ENCODE measurements around the gene C1QA. TPM values are rescaled to one million over a fixed set of nuclear protein-coding genes. Genes with fewer than 3 reads are reported as not detected.

C1QA gene
- total and polyA plus RNA-seq, 10 of the 15 experiments (the other 5 are each of a cell fraction or from before 2014, with no cell fraction given), result 0.59 TPM; not detected in 9

DNA sequence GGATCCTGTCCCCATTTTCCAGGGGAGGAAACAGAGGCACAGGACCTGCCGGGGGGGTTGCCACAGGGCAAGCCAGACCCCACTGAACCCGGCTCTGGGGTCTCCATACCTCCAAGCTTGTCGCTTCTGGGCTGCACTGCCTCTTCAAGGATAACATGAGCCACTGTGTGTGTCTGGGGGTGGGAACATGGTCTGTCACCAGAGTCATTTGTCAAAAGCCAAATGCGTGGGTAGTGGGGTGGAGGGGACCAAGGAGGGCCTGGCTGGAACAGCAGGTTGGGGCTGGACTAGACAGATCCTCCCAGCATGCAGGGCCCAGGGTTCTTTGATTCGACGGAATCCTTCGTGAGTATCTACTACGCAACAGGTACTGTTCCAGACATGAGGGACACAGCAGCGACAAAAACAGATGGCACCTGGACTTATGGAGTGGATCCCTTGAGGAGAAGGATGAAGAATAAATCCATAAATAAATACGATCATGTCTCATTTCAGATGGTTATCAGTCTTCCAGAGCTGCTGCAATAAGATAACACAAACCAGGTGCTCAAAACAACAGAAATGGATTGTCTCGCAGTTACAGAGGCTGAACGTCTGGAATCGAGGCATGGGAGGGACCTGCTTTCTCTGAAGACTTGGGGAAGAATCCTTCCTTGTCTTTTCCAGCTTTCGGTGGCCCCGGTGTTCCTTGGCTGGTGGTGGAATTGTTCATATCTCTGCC lies 45.3 kb downstream of the C1QA start:
- intact Hi-C loops (cut with micrococcal nuclease; ENCODE audit: unreplicated experiment), result no loop called here
- ChIA-PET POLR2A (no interaction called here), RAD21 (ENCODE audit: unreplicated experiment) (no interaction called here), SMC1A (ENCODE audit: uncharacterized antibody, unreplicated experiment) (no interaction called here), CTCF (no interaction called here)
- Histone ChIP-seq H3K79me2 (ENCODE audit: control insufficient read depth, insufficient read depth, low read length) (no peaks in the 10 kb centered on the region), H3K27ac (ENCODE audit: control insufficient read depth, insufficient read depth) (no peak overlapping the region), H3K9ac (ENCODE audit: control insufficient read depth, insufficient read depth, low read length) (no peak overlapping the region), H3K9me3 (replicated peaks; ENCODE audit: control insufficient read depth, insufficient read depth, low read length) (no peaks in the 10 kb centered on the region), H3K36me3 (ENCODE audit: control insufficient read depth in 2 of 2, insufficient read depth in 2 of 2, low read length in 1 of 2) (no peaks in the 10 kb centered on the region), H2AFZ (ENCODE audit: control insufficient read depth, low read depth, low read length) (no peak overlapping the region), H3K4me3 (no peak overlapping the region), H4K20me1 (ENCODE audit: control insufficient read depth, insufficient read depth) (no peaks in the 10 kb centered on the region), H3K4me2 (ENCODE audit: control insufficient read depth, insufficient read depth) (no peak overlapping the region), H3K4me1 (ENCODE audit: control insufficient read depth, insufficient read depth, low read length) (no peaks in the 10 kb centered on the region), H3K27me3 (replicated peaks in 1 of 2; ENCODE audit: control insufficient read depth in 2 of 2, insufficient read depth in 2 of 2, low read length in 1 of 2) (no peaks in the 10 kb centered on the region; a peak in 1 of 4 replicates)
- TF ChIP-seq ZNF622 (IDR thresholded peaks at IDR 0.05) (no peak), NFYA (IDR thresholded peaks at IDR 0.05; ENCODE audit: borderline replicate concordance, low read depth, low read length) (no peak), ZNF217 (IDR thresholded peaks at IDR 0.05) (no peak)
- TF ChIP-seq, protein P1, sequence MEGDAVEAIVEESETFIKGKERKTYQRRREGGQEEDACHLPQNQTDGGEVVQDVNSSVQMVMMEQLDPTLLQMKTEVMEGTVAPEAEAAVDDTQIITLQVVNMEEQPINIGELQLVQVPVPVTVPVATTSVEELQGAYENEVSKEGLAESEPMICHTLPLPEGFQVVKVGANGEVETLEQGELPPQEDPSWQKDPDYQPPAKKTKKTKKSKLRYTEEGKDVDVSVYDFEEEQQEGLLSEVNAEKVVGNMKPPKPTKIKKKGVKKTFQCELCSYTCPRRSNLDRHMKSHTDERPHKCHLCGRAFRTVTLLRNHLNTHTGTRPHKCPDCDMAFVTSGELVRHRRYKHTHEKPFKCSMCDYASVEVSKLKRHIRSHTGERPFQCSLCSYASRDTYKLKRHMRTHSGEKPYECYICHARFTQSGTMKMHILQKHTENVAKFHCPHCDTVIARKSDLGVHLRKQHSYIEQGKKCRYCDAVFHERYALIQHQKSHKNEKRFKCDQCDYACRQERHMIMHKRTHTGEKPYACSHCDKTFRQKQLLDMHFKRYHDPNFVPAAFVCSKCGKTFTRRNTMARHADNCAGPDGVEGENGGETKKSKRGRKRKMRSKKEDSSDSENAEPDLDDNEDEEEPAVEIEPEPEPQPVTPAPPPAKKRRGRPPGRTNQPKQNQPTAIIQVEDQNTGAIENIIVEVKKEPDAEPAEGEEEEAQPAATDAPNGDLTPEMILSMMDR (IDR thresholded peaks at IDR 0.05 in 2 of 3, conservative IDR thresholded peaks at IDR 0.05 in 1 of 3; ENCODE audit: control insufficient read depth in 2 of 3, extremely low read depth in 1 of 3, insufficient read depth in 1 of 3, low read depth in 3 of 3, low read length in 3 of 3), result no peak
- DNase-seq (ENCODE audit: low read depth, low spot score) (no peak), ATAC-seq (no peak), FAIRE-seq (no peak)
- 36% methylated on average over 15 of the region's 15 CpGs for WGBS (ENCODE audit: insufficient coverage, insufficient replicate concordance, low lambda C conversion rate, missing lambda C conversion rate)
- in situ Hi-C loops (cut with MboI), result no loop called here
- no TSS peak for BruUV-seq (replicated peaks)

DNA sequence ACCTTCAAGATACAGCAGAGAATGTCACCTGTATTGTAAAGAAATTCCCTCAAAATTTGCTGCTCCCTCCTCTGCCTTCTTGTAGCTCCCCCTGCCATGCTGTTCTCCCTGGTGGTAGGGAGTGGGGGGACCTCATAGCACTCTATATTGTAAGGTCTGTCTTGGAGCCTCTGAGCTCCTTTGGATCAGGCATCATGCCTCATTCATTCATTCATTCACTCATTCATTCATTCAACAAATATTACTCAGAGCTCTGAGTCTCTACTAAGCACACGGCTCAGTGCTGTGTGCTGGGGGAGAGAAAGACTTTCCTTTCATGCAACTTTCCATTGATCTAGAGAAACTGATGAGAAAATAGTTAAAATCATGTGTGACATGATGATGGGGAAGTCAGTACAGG lies 47.1 kb downstream of the C1QA start:
- Histone ChIP-seq H3K79me2 (ENCODE audit: control insufficient read depth, insufficient read depth, low read length) (no peaks in the 10 kb centered on the region), H3K27me3 (replicated peaks in 1 of 2; ENCODE audit: control insufficient read depth in 2 of 2, insufficient read depth in 2 of 2, low read length in 1 of 2) (peaks cover 0 to 1% of the 10 kb centered on the region in 2 experiments; a peak in 1 of 4 replicates), H3K9ac (ENCODE audit: control insufficient read depth, insufficient read depth, low read length) (no peak overlapping the region), H3K4me3 (no peak overlapping the region), H3K27ac (ENCODE audit: control insufficient read depth, insufficient read depth) (no peak overlapping the region), H3K9me3 (replicated peaks; ENCODE audit: control insufficient read depth, insufficient read depth, low read length) (no peaks in the 10 kb centered on the region), H3K4me1 (ENCODE audit: control insufficient read depth, insufficient read depth, low read length) (no peaks in the 10 kb centered on the region), H2AFZ (ENCODE audit: control insufficient read depth, low read depth, low read length) (no peak overlapping the region), H3K36me3 (ENCODE audit: control insufficient read depth in 2 of 2, insufficient read depth in 2 of 2, low read length in 1 of 2) (no peaks in the 10 kb centered on the region), H3K4me2 (ENCODE audit: control insufficient read depth, insufficient read depth) (no peak overlapping the region), H4K20me1 (ENCODE audit: control insufficient read depth, insufficient read depth) (no peaks in the 10 kb centered on the region)
- ATAC-seq (no peak), DNase-seq (ENCODE audit: low read depth, low spot score) (no peak), FAIRE-seq (no peak)
- POLR2A ChIA-PET, result no interaction called here
- intact Hi-C loops (cut with micrococcal nuclease; ENCODE audit: unreplicated experiment) (no loop called here), in situ Hi-C loops (cut with MboI) (no loop called here)
- no TSS peak for BruUV-seq (replicated peaks)
- CTCF ChIA-PET, result interaction anchor here (0.7 kb wide), 1 partner anchor 22 kb away, joined by 3 read pairs; no protein-coding TSS in a partner anchor
- SMC1A ChIA-PET (ENCODE audit: uncharacterized antibody, unreplicated experiment), result interaction anchor here (1.0 kb wide), 1 partner anchor 185 kb away, joined by 3 read pairs; no protein-coding TSS in a partner anchor
- no peak for TF ChIP-seq HCFC1 (IDR thresholded peaks at IDR 0.05; ENCODE audit: low read length)
- TF ChIP-seq SP1 (IDR thresholded peaks at IDR 0.05; ENCODE audit: low read depth, low read length), result no peak
- TF ChIP-seq RBBP5 (conservative IDR thresholded peaks at IDR 0.05), result no peak
- TF ChIP-seq IKZF2 (IDR thresholded peaks at IDR 0.05), result no peak
- TF ChIP-seq DPF2 (IDR thresholded peaks at IDR 0.05), result no peak
- TF ChIP-seq NR2F1 (conservative IDR thresholded peaks at IDR 0.05), result no peak
- RAD21 ChIA-PET (ENCODE audit: unreplicated experiment), result no interaction called here
- WGBS (ENCODE audit: insufficient coverage, insufficient replicate concordance, low lambda C conversion rate, missing lambda C conversion rate), result 23% methylated on average over 1 of the region's 1 CpG
